Adrenal gland (tissue), 5 donors: ENCODE results near the gene HBG1.

ENCODE experiments used
- POLR2A ChIP-seq, 2 donors: fragments of 450-650 bp; IDR thresholded peaks; one replicate each; pipeline ENCODE4 v1.6.1; 2017; ENCODE audit warnings: antibody characterized with exemption in 2 of 2, mild to moderate bottlenecking in 2 of 2, moderate library complexity in 1 of 2
- TF ChIP-seq, protein P1 (sequence below), 6 experiments: fragments of 450-650 bp in 4 of 6; fragments of 200-600 bp in 2 of 6; sonication (generic) in 1 of 6; IDR thresholded peaks; 1 replicate in 5 of 6; 2 replicates in 1 of 6; pipeline versions ENCODE4 v1.5.1 to v1.8.0; 2016 to 2021; ENCODE audit warnings: antibody characterized with exemption in 6 of 6, mild to moderate bottlenecking in 2 of 6, moderate library complexity in 1 of 6
- donor health status: DM: no; HTN: no; CAD: no.

DNA sequence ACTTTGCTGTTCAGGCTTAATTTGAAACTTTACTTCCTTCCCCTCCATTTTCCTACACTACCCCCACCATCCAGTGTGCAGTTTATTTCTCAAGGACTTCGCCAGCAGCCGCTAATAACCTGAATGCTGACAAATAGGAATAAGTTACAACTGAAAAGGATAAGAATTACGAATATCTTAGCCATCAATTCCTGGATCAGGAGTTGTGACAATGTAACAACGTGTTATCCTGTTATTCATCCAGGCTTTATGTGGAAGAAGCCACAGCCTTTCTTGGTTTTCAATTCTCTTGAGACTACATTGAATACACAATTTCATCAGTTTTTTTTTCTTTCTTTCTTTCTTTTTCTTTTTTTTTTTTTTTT is 5.9 kb downstream of the HBG1 start:
- no peak for TF ChIP-seq POLR2A (IDR thresholded peaks at IDR 0.05)
- TF ChIP-seq, protein P1, sequence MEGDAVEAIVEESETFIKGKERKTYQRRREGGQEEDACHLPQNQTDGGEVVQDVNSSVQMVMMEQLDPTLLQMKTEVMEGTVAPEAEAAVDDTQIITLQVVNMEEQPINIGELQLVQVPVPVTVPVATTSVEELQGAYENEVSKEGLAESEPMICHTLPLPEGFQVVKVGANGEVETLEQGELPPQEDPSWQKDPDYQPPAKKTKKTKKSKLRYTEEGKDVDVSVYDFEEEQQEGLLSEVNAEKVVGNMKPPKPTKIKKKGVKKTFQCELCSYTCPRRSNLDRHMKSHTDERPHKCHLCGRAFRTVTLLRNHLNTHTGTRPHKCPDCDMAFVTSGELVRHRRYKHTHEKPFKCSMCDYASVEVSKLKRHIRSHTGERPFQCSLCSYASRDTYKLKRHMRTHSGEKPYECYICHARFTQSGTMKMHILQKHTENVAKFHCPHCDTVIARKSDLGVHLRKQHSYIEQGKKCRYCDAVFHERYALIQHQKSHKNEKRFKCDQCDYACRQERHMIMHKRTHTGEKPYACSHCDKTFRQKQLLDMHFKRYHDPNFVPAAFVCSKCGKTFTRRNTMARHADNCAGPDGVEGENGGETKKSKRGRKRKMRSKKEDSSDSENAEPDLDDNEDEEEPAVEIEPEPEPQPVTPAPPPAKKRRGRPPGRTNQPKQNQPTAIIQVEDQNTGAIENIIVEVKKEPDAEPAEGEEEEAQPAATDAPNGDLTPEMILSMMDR (IDR thresholded peaks at IDR 0.05), result no peak
